ENCODE data around the gene FIP1L1. TPM values are rescaled to one million over a fixed set of nuclear protein-coding genes. Genes with fewer than 3 reads are reported as not detected.
"Not testable (repeated sequence)": the region's sequence is repeated elsewhere in the genome, so short reads cannot be mapped to it uniquely, and the experiment has no call there.

The FIP1L1 gene
- total RNA-seq, 1 experiment from 2014 or later = 46.4 TPM

GRCh38 chr4:53465891-53466290 lies 88.5 kb downstream of the FIP1L1 start:
- no peak for DNase-seq (ENCODE audit: low read depth)

DNA sequence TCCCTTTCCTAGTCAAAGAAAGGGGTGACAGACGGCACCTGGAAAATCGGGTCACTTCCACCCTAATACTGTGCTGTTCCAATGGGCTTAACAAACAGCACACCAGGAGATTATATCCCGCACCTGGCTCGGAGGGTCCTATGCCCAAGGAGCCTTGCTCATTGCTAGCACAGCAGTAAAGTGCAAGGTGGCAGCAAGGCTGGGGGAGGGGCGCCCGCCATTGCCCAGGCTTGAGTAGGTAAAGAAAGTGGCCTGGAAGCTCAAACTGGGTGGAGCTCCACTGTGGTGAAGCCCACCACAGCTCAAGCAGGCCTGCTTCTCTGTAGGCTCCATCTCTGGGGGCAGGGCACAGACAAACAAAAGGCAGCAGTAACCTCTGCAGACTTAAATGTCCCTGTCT lies 89.1 kb downstream of the FIP1L1 start:
- DNase-seq (ENCODE audit: low read depth) = not testable (repeated sequence)

DNA sequence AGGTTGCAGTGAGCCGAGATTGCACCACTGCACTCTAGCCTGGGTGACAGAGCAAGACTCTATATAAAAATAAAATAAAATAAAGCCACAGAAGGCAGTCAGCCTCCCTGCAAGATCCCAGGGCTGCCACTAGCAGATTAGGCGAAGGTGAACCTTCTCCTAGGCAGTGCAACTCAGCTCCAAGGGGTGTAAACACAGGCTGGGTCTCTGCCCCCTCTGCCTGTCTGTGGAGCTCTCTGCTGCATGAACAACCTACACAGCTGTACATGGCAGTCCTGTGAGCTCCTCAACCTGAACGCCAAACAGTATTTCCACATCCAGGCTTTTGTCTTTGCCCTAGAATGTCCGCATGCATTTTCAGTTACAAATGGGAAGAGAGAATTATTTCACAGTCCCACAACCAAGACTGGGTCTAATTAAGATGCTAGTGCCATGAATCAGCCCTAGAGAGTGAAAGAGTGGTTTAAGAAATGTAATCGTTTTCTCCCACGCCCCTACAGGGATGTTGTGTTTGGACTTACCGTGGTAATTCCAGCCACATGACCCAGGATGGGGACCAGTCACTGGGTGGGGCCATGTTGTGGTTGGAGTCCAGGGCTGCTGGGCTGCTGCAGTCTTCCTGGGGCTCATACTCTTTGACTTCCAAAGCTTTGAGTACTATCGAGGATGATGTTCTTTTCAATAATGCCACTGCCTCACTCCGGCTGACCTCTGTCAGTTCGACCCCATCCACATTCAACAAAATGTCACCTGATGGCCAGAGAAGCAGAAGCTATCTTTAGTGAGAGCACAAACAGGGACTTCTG lies 99.0 kb downstream of the FIP1L1 start:
- DNase-seq (ENCODE audit: low read depth) = peak; percentile 91

GRCh38 chr4:53477038-53477565 lies 99.7 kb downstream of the FIP1L1 start:
- no peak for DNase-seq (ENCODE audit: low read depth)

DNA sequence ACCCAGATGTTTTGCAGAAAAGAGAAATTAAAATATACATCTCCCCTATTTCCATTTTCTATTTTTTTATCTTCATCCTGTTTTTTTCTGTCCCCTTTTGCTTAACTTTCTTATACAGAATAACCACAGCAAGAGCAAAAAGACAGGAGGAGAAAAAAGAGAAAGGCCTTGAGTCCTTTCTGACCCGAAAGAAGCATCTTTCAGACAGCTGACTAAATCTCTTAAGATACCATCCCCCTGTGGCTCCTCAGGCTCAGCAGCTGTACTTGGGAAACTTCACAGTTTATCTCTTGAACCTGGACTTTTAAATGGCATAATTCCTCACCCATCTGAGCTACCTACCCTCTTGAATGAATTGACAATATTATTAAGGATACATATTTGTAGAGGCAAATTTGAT lies 100.2 kb downstream of the FIP1L1 start:
- DNase-seq (ENCODE audit: low read depth) = no peak

DNA sequence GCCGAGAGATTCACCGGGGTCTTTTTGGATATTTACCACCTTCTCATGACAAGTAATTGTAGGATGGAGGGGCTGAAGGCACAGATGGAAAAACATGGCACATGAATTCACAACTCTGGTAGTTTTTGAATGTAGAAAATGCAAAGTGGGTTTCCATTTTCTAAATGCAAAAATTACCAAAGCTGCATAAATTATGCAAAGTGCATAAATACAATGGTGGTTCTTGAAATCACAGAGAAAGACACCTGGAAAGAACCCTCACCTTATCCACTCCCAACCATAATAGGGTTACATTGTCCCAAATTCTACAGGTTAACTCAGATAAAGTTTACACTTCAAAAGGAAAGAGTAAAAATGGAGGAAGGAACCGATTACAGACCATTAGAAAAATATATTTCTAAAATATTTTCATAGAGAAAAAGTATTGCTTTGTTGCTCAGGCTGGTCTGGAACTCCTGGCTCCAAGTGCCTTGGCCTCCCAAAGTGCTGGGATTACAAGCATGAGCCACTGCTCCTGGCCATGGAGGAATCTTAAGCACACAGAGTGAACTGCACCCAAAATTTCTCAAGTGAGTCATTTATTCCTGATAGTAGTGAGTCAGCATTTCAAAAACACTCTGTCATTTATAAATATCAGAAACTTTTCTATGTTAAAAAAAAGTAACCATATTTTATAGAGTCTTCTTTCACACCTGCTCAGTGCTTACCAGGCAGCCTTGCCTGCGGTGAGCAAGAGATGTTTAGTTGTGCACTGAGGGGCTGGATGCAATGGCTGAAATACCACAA lies 101.4 kb downstream of the FIP1L1 start:
- DNase-seq (ENCODE audit: low read depth) = peak; percentile 79

- peak; percentile 52 for DNase-seq (ENCODE audit: low read depth)
Measured at GRCh38 chr4:53479736-53480525, 102.5 kb downstream of the FIP1L1 start.

DNA sequence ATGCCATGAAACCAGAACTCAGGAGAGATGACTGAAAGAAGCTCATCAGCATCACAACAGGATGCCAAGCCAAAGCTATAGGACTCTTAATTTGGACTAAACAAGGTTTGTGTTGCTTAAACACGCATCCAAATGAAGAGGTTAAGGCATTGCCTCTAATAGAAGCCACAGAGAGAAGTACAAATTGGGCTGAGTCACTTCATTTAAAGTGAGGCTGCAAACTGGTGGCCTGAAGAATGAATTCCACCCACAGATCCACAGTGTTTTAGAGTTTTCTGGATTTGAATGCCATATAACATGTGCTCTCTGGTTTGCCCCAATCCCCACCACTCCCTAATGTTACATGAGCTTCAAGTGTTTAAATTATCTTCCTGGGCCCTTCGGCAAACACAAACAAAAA lies 103.5 kb downstream of the FIP1L1 start:
- no peak for DNase-seq (ENCODE audit: low read depth)

DNA sequence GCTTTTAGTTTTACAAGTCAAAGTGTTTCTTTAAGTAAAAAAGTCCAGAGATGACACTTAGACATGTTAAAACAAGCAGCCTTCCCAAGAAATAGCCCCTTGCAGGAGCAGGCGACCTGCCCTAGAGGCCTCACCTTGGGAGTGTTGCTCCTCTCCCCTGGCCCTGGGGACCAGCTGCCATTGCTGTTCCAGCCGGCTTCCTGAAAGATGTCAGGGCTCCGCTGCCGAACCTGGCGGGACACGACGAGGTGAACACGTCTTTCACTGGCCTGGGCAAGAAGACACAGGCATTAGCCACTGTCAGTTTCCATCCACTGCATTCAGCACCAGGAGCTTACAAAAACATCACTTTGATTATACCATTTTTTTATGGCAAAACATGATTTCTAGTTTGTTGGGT lies 104.1 kb downstream of the FIP1L1 start:
- DNase-seq (ENCODE audit: low read depth) = no peak

DNA sequence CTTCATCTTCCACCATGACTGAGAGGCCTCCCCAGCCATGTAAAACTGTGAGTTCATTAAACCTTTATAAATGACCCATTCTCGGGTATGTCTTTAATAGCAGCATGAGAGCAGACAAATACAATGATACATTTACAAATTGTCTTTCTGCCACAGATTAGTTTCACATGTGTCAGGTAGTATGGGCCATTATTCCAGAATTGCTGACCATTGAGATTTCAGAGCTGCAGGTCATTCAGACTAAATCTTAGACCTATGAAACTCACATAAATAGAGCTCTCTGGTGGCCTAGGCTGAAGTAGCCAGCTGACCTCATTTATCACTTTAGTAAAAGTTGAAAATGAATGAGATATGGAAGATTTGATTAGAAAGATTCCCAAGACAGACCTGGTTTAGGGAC lies 105.8 kb downstream of the FIP1L1 start:
- no peak for DNase-seq (ENCODE audit: low read depth)

- DNase-seq (ENCODE audit: low read depth) = no peak
Measured at GRCh38 chr4:53484911-53485657, 107.6 kb downstream of the FIP1L1 start.

GRCh38 chr4:53485658-53486040 lies 108.2 kb downstream of the FIP1L1 start:
- DNase-seq (ENCODE audit: low read depth) = no peak

GRCh38 chr4:53487766-53488165 lies 110.3 kb downstream of the FIP1L1 start:
- DNase-seq (ENCODE audit: low read depth) = no peak

GRCh38 chr4:53489279-53489889 lies 111.9 kb downstream of the FIP1L1 start:
- peak; percentile 56 for DNase-seq (ENCODE audit: low read depth)

DNA sequence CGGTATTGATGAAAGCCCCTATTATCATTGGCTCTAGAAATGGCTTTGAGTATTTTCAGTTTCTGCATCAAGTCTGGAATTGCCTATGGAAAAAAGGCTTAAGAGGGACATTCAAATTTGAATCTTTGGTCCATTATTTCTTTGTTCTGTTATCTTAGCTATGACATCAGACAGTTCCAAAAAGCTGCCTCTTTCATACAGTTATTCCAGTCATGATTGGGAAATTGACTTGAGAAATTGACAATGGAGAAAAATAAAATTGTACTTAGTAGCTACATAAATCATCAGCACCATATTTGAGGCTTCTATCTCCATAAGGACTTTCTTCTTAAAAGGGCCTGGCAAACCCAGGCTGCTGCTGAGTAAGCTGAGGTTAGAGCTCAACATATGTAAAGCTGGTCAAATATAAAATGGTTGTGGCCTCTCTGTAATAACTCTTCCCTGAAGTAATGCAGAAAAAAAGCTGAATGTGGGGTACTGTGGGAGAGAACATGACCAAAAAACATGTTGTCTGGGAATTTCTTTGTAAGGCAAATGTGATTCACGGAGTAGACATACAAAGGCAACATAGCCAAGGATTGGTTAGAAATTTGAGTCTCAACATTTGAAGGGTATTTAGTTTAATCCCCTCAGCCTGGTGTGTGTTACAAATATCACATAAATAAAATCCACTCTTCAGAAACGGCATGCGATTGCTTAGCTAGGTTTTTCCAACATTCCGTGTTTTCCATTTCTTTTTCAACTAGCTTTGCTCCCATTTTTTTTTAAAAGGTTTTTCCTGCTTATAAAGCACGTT lies 112.9 kb downstream of the FIP1L1 start:
- DNase-seq (ENCODE audit: low read depth) = no peak

GRCh38 chr4:53490965-53491622 lies 113.7 kb downstream of the FIP1L1 start:
- DNase-seq (ENCODE audit: low read depth) = peak; percentile 69

DNA sequence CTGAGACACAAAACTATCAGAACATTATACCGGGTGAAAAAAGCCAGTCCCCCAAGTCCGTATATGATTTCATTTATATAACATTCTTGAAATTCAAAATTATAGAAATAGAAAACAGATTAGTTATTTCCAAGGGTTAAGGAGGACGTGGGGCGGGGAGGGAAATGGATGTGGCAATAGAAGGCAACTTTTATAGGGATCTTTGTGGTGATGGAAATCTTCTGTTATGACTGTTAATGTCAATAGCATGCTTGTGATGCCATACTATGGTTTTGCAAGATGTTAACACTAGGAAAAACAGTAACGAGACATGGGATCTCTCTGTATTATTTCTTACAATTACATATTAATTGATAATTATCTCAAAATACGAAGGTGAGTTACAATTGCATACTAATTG lies 117.4 kb downstream of the FIP1L1 start:
- DNase-seq (ENCODE audit: low read depth) = no peak

DNA sequence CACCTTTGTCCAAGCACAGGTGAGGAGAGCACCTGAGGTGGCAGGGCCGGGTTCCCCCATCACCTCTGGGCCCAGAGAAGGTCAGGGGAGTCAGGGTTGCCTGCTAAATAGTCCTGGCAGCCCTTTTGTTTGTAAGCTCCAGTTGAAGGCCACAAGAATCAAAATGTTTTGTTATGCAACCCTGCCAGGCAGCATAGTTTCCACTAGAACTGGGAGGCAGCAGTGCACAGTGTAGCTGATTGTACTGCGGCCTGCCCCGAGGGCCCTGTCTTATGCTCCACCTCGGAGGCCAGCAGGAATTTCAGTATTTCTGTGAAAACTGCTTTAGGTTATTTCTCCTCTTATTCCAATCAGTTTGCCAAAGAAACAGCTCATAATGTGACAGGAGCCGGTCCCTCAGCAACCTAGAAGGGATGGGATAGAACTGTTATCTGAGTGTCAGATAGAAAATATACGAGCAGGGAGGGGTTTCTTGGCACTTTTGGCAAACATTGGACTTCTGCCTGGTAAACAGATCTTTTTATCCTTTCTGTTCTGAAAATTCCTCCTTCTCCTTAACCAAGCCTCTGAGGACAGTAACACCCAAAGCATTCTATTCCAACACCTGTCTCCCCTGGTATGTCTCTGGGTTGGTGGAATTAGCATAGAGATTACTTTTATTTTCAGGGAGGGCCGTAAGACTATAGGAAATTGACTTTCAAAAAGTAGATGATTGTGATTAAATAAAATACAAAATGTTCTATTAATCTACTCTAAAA lies 120.2 kb downstream of the FIP1L1 start:
- DNase-seq (ENCODE audit: low read depth) = no peak
